ENCODE data around the gene SLX4IP. TPM values are rescaled to one million over a fixed set of nuclear protein-coding genes. Genes with fewer than 3 reads are reported as not detected.

SLX4IP gene
- total RNA-seq, 6 experiments from 2014 or later: 4.1 to 4.8 (median 4.5) TPM

DNA sequence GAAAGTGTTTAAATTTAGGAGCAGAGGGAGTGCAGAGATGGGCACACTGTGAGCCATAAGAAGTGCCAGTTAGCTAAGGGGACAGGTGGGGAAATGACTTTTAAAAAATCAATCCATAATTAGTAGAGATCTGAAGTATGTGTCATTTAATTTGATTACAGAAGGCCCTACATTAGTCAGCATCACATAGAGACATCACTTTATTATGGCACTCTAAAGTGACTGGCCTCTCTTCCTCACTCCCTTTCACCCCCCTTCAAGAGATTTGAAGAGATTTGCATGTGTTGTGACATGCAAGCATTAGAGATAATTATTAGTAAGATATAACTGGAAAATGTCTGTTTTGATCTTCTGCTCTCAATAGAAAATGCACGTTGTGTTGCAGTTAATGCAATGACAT, 86.7 kb downstream of the SLX4IP start:
- Mint-ChIP-seq H3K27me3 (ENCODE audit: insufficient read depth) (no peaks in the 10 kb centered on the region; the same call in 1 of the 2 replicates), H3K4me3 (no peak overlapping the region), H3K9me3 (no peaks in the 10 kb centered on the region), H3K36me3 (ENCODE audit: low read depth) (0 out of 2 replicates have a peak, but pooled peaks cover 4% of the 10 kb centered on the region), H3K27ac (peak overlapping the region; percentile 78), H3K4me1 (ENCODE audit: low read depth) (peaks cover 71% of the 10 kb centered on the region)
- no peak for DNase-seq
- TF ChIP-seq, protein P1, sequence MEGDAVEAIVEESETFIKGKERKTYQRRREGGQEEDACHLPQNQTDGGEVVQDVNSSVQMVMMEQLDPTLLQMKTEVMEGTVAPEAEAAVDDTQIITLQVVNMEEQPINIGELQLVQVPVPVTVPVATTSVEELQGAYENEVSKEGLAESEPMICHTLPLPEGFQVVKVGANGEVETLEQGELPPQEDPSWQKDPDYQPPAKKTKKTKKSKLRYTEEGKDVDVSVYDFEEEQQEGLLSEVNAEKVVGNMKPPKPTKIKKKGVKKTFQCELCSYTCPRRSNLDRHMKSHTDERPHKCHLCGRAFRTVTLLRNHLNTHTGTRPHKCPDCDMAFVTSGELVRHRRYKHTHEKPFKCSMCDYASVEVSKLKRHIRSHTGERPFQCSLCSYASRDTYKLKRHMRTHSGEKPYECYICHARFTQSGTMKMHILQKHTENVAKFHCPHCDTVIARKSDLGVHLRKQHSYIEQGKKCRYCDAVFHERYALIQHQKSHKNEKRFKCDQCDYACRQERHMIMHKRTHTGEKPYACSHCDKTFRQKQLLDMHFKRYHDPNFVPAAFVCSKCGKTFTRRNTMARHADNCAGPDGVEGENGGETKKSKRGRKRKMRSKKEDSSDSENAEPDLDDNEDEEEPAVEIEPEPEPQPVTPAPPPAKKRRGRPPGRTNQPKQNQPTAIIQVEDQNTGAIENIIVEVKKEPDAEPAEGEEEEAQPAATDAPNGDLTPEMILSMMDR (IDR thresholded peaks at IDR 0.05): no peak

DNA sequence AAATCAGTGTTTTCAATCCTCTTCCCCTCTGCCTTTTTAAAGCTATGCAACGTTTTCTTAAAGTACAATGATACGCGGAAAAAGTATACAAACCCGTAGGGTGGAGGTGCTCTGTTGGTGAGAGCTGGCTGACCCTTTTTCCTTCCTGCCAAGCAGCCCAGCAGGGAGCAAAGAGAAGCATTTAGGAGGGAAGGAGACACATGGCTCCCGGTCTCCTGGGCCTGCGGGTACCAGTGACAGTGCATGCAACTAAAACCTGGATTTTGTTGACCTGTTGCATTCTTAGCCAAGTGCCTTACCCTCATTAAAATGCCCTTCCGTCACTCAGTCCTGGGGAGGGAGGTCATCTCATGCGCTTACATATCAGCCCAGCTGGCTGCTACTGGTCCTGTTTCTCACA, 87.2 kb downstream of the SLX4IP start:
- Mint-ChIP-seq H3K4me1 (ENCODE audit: low read depth) (peaks cover 66% of the 10 kb centered on the region), H3K36me3 (ENCODE audit: low read depth) (0 out of 2 replicates have a peak, but pooled peaks cover 4% of the 10 kb centered on the region), H3K27ac (peak overlapping the region; percentile 78), H3K27me3 (ENCODE audit: insufficient read depth) (no peaks in the 10 kb centered on the region; the same call in 1 of the 2 replicates), H3K9me3 (no peaks in the 10 kb centered on the region), H3K4me3 (no peak overlapping the region)
- DNase-seq: no peak
- TF ChIP-seq, protein P1 (IDR thresholded peaks at IDR 0.05): no peak

DNA sequence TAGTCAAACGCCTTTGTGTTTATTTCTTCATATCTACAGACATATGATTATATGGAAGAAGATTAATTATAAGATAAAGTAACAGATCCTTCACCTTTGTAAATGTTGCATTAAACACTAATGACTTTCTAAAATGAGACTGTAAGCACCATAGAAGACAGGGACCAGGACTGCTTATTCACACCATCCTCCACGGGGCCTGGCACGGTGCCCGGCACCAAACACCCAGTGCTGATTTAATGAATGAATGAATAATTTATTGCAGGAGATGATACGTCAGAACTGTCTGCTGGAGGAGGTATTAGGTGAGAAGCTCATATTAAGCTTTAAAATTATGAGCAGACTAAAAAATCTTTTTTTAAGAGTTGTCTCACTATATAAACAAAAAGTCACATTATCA, 88.3 kb downstream of the SLX4IP start:
- H3K9me3 Mint-ChIP-seq: no peaks in the 10 kb centered on the region
- no peak for DNase-seq
- H3K4me1 Mint-ChIP-seq (ENCODE audit: low read depth): peaks cover 66% of the 10 kb centered on the region
- 0 out of 2 replicates have a peak, but pooled peaks cover 4% of the 10 kb centered on the region for H3K36me3 Mint-ChIP-seq (ENCODE audit: low read depth)
- no peak overlapping the region for H3K4me3 Mint-ChIP-seq
- TF ChIP-seq, protein P1 (IDR thresholded peaks at IDR 0.05): no peak
- H3K27ac Mint-ChIP-seq: no peak overlapping the region
- H3K27me3 Mint-ChIP-seq (ENCODE audit: insufficient read depth): no peaks in the 10 kb centered on the region; the same call in 1 of the 2 replicates

DNA sequence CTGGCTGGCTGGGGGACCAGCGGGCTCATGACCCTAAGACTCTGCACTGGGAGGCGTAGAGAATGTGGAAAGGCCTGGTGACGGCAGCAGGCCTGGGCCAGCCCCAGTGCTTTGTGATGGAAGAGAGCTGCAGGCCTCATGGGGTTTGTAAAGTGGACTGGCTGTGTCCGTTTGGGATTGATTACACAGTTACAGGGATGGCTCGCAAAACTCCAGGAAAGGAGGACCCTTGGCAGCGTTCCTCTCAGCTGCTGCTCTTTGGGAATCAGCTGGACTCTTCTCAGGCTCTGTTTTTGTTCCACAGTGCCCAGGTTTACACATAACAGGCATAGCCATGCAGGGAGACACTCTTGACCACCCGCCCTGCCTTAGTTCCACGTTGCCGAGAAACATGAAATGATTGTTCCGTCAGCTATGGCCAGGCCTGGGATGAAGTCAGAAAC, 89.0 kb downstream of the SLX4IP start:
- no peak overlapping the region for H3K4me3 Mint-ChIP-seq
- no peak overlapping the region for H3K27ac Mint-ChIP-seq
- H3K27me3 Mint-ChIP-seq (ENCODE audit: insufficient read depth): no peaks in the 10 kb centered on the region; the same call in 1 of the 2 replicates
- TF ChIP-seq, protein P1 (IDR thresholded peaks at IDR 0.05): no peak
- H3K36me3 Mint-ChIP-seq (ENCODE audit: low read depth): 0 out of 2 replicates have a peak, but pooled peaks cover 4% of the 10 kb centered on the region
- no peaks in the 10 kb centered on the region for H3K9me3 Mint-ChIP-seq
- H3K4me1 Mint-ChIP-seq (ENCODE audit: low read depth): peaks cover 63% of the 10 kb centered on the region
- no peak for DNase-seq

DNA sequence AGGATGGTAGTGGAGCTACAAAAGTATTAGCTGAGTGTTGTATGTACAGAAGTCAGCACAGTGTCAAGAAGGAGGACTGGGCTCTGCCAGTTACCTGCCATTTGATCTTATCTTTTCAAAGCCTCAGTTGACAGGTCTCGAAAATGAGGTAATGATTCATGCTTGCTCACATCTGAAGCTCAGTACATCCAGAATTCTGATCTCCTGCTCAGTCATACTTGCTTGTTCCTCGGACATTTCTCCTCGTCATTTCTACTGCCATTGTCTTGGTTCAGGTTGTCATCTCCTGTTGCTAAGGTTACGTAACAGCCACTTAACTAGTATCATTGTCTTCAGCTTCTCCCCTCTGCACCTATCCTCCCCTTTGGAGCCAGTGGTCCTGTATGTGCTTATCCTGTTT, 89.5 kb downstream of the SLX4IP start:
- TF ChIP-seq, protein P1 (IDR thresholded peaks at IDR 0.05): no peak
- H3K4me1 Mint-ChIP-seq (ENCODE audit: low read depth): peaks cover 57% of the 10 kb centered on the region
- 0 out of 2 replicates have a peak, but pooled peaks cover 4% of the 10 kb centered on the region for H3K36me3 Mint-ChIP-seq (ENCODE audit: low read depth)
- no peaks in the 10 kb centered on the region; the same call in 1 of the 2 replicates for H3K27me3 Mint-ChIP-seq (ENCODE audit: insufficient read depth)
- DNase-seq: peak; percentile 32
- peak overlapping the region; percentile 32 for H3K27ac Mint-ChIP-seq
- H3K4me3 Mint-ChIP-seq: no peak overlapping the region
- H3K9me3 Mint-ChIP-seq: no peaks in the 10 kb centered on the region

Data from HFFc6 (cell line).